ENCODE measurements around the gene GUCY1A2. TPM values are rescaled to one million over a fixed set of nuclear protein-coding genes. Genes with fewer than 3 reads are reported as not detected.
"Not testable (repeated sequence)": the region's sequence is repeated elsewhere in the genome, so short reads cannot be mapped to it uniquely, and the experiment has no call there.

The GUCY1A2 gene, protein sequence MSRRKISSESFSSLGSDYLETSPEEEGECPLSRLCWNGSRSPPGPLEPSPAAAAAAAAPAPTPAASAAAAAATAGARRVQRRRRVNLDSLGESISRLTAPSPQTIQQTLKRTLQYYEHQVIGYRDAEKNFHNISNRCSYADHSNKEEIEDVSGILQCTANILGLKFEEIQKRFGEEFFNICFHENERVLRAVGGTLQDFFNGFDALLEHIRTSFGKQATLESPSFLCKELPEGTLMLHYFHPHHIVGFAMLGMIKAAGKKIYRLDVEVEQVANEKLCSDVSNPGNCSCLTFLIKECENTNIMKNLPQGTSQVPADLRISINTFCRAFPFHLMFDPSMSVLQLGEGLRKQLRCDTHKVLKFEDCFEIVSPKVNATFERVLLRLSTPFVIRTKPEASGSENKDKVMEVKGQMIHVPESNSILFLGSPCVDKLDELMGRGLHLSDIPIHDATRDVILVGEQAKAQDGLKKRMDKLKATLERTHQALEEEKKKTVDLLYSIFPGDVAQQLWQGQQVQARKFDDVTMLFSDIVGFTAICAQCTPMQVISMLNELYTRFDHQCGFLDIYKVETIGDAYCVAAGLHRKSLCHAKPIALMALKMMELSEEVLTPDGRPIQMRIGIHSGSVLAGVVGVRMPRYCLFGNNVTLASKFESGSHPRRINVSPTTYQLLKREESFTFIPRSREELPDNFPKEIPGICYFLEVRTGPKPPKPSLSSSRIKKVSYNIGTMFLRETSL
- total RNA-seq = 23.8 TPM

- DNase-seq (ENCODE audit: low spot score) = peak; percentile 42
These were observed at the start of gene GUCY1A2 for GRCh38 chr11:107018219-107018901. Gene GUCY1A2, minus strand, starts transcription at chr11:107018476. Its CDS starts 421 bp downstream, at chr11:107018055.

- DNase-seq (ENCODE audit: low spot score) = no peak
These were observed 36.1 kb upstream of the GUCY1A2 start for GRCh38 chr11:107054391-107054790.

- DNase-seq (ENCODE audit: low spot score) = not testable (repeated sequence)
These were observed 33.1 kb upstream of the GUCY1A2 start for GRCh38 chr11:107051332-107051731.

GRCh38 chr11:107050899-107051298 is 32.6 kb upstream of the GUCY1A2 start:
- not testable (repeated sequence) for DNase-seq (ENCODE audit: low spot score)

- no peak for DNase-seq (ENCODE audit: low spot score)
These were observed 31.8 kb upstream of the GUCY1A2 start for GRCh38 chr11:107050121-107050520.

DNA sequence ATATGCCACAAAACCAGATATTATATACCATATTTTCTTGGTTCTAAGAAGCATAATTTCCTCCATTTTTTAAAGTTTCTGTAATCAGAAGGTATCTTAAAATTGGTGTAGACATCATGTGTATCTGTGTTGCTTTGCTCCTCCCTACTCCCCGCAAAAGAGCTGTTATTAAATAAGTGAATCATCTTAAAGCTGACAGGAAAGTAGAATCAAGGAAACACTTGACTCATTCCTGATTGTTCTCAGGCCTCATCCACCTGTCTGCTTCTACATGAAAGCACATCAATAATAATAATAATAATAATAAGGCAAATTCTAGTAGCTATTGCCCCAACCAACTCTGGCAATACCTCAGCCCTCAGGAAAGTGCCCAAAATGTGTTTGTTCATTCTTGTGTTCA is 26.2 kb upstream of the GUCY1A2 start:
- DNase-seq (ENCODE audit: low spot score) = no peak

DNA sequence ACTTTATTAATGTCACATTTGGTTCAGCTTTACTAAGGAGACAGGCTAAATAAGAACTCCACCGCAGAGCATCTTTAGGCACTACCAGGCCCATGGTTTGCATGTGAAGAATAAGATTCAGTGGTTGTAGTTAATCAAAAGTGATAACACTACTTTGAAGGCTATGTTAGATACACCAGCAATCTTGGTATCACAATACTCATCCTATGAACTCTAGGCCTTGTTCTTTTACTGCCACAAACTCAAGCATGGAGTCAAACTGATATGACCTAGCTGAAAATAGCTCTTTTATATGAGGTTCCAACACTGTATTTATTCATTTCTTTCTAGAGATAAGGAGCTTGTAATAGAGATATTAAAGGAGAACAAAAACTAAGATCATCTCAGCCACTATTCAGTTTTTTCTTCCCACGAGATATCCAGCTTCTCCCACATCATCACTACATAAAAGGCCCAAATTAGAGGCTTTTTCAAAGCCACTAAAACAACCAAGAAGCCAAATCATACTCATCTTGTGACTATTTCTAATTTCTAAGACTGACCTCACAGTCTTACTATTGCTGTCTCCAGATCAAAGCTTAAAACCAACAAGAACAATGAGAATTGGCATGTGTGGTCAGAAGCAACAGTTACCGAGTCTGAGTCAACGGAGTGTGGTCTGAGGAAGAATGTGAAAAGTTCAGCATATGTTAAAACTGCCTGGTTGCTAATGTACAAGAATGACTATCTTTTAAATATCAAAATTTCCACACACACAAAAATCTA is 25.1 kb upstream of the GUCY1A2 start:
- no peak for DNase-seq (ENCODE audit: low spot score)

DNA sequence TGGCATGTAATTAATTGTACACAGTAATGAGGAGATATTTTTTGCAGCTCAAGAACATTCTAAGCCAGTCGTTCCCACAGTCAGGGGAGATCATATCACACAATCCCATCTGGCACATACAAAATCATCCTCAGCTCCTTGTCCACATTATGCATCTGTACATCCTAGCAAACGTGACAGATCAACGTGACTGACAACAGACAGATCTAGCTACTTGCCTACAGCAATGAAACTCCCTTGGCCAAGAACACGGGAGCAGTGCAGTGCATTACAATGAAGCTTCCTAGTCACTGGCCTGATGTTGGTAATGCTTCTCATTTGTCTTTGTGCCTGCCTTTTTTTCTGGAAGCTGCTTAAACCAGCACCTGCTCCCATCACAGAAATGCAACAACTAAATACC is 24.5 kb upstream of the GUCY1A2 start:
- DNase-seq (ENCODE audit: low spot score) = no peak

DNA sequence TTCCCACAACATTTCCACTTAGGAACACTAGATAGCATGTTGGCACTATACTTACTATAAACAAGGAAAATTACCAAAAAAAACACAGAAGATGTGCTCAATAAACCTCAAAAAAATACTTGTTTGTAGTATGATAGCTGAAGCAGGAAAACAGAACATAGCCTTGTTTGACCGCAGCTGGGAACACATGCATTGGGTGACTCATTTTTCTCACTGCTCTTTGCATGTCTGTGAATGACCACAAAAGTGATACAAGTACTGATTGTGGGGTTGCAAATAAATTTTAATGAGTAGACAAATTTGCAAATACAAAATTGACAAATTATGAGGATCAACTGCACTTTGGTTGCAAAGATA is 22.8 kb upstream of the GUCY1A2 start:
- no peak for DNase-seq (ENCODE audit: low spot score)

DNA sequence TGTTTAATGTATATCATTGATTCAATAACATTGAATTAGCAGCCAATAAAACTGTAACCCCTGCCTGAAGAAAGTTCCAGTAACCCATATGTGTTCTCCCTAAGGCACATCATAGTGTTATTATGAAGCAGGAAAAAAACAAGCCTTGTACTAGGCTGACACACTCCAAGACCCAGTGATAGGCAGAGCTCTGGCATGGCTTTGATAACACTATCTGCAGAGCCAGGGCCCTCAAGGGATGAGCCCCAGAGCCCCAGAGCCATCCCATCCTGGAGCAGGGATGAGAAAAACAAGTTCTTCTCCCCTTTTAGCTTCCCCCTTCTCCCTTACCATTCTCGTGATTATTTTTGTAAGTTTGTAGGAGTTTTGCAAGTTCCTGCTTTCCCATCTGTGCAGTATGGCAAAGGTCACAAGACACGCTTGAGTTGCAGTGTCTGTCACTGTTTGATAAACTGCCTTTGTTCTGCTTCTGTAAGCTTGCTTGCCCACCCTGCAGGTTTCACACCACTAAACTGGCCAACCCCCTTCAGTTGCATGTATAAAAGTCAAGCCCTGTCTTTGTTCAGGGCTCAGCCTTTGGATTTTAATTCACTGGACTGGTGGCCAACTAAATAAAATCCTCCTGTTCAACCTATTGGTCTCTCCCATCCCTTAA is 22.3 kb upstream of the GUCY1A2 start:
- no peak for DNase-seq (ENCODE audit: low spot score)

- DNase-seq (ENCODE audit: low spot score) = no peak
These were observed 7.4 kb upstream of the GUCY1A2 start for GRCh38 chr11:107025673-107026072.

DNA sequence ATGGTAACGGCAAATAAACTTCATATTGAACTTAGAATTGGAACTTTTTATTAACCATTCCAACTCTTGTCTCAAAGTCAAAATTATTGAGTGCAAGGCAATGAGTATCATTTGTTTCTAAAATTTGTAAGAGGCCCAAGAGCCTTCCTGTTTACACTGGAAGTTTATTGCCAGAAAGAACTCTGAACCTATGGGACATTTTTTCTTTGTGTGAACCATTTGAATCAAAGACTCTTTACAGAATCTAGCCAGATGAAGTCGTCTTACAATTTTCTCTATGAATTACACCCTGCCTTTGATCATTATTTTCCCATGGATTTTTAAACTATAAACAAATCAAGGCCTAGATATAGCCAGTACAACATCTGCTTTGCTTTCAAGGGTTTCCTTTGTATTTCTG is 2.3 kb upstream of the GUCY1A2 start:
- DNase-seq (ENCODE audit: low spot score) = no peak

GRCh38 chr11:107018902-107019493 is 722 bp upstream of the GUCY1A2 start:
- peak; percentile 72 for DNase-seq (ENCODE audit: low spot score)

- DNase-seq (ENCODE audit: low spot score) = peak; percentile 57
These were observed 650 bp downstream of the GUCY1A2 start for GRCh38 chr11:107017433-107018218.

DNA sequence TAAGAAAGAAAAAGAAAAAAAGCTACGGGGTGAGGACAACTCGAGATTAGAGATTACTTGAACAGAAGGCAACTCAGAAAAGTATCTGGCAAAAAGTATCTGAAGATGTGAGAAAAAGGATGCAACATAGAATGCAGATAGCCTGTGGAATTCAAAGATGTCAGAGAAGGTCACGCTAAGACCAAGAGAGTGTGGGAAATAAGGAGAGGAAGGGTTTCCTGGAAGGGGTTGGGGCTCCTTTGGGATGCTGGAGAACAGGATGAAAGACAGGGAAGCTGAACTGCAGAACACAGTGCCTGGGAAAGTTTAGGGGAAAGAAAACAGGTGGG is 1.2 kb downstream of the GUCY1A2 start:
- no peak for DNase-seq (ENCODE audit: low spot score)

GRCh38 chr11:107014871-107015270 is 3.4 kb downstream of the GUCY1A2 start:
- no peak for DNase-seq (ENCODE audit: low spot score)

DNA sequence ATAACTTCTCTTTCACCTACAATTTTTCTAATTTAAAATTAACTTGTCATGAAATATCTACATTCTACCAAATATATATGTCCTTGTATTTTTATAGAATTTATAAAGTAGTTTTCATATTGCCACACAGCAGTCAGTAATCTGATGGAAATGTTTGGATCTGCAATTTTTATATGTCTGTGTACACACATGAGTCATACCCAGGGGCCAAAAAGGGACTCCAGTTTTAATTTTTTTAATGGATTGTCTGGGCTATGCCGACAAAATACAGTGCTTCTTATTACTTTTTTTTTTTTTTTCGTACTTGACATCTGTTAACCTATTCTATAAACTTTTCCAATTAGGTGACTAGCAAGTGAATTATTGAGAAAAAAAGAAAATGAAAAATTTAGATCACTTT is 6.3 kb downstream of the GUCY1A2 start:
- DNase-seq (ENCODE audit: low spot score) = no peak

GRCh38 chr11:107009190-107009589 is 9.1 kb downstream of the GUCY1A2 start:
- no peak for DNase-seq (ENCODE audit: low spot score)

- DNase-seq (ENCODE audit: low spot score) = no peak
These were observed 12.0 kb downstream of the GUCY1A2 start for GRCh38 chr11:107006076-107006833.
